Fibroblast of lung (primary cell): ENCODE data around the gene SERPINB1. TPM values are rescaled to one million over a fixed set of nuclear protein-coding genes. Genes with fewer than 3 reads are reported as not detected.
"Not testable (repeated sequence)": the region's sequence is repeated elsewhere in the genome, so short reads cannot be mapped to it uniquely, and the experiment has no call there.

Experiments used
- DNase-seq, 2 donors: peaks; one replicate each; pipeline versions ENCODE4 v3.0.0 to v3.0.0-alpha.2; 2010; ENCODE audit warnings: low read depth in 2 of 2
- H2AFZ ChIP-seq: 2 replicates; pipeline ENCODE4 v1.5.1; 2012; ENCODE audit warnings: low read length, control low read depth, inconsistent platforms
- H3K27ac ChIP-seq: 2 replicates; pipeline ENCODE4 v1.5.1; 2011; ENCODE audit warnings: low read length, control low read depth; ENCODE audit not compliant: insufficient read depth
- H3K27me3 ChIP-seq: 2 replicates; pipeline ENCODE4 v1.5.1; 2011; ENCODE audit warnings: mild to moderate bottlenecking, low read length; ENCODE audit not compliant: control insufficient read depth, insufficient read depth
- H3K36me3 ChIP-seq: 2 replicates; pipeline ENCODE4 v1.5.1; 2011; ENCODE audit warnings: low read length; ENCODE audit not compliant: control insufficient read depth, insufficient read depth
- H3K4me1 ChIP-seq: 2 replicates; pipeline ENCODE4 v1.5.1; 2011; ENCODE audit warnings: low read length; ENCODE audit not compliant: control insufficient read depth, insufficient read depth; ENCODE audit errors: extremely low read depth
- H3K4me2 ChIP-seq: 2 replicates; pipeline ENCODE4 v1.5.1; 2011; ENCODE audit warnings: low read length, control low read depth; ENCODE audit not compliant: insufficient read depth; ENCODE audit errors: extremely low read depth
- H3K4me3 ChIP-seq, 4 experiments: fragments of 200-600 bp in 1 of 4; sonication (generic) in 1 of 4; replicated peaks in 1 of 4; 2 replicates each; pipeline ENCODE4 v1.5.1; 2011 to 2016; ENCODE audit warnings: low read length in 4 of 4, low read depth in 3 of 4, mild to moderate bottlenecking in 3 of 4, control low read depth in 2 of 4, inconsistent platforms in 1 of 4, mixed read lengths in 1 of 4; ENCODE audit not compliant: insufficient read depth in 1 of 4; ENCODE audit errors: control extremely low read depth in 1 of 4
- H3K79me2 ChIP-seq: 2 replicates; pipeline ENCODE4 v1.5.1; 2012; ENCODE audit warnings: mild to moderate bottlenecking, low read length, inconsistent platforms; ENCODE audit not compliant: control insufficient read depth, insufficient read depth
- H3K9ac ChIP-seq: 2 replicates; pipeline ENCODE4 v1.5.1; 2011; ENCODE audit warnings: mild to moderate bottlenecking, low read length, control low read depth; ENCODE audit not compliant: insufficient read depth
- H3K9me3 ChIP-seq: 2 replicates; pipeline ENCODE4 v1.5.1; 2012; ENCODE audit warnings: low read depth, low read length; ENCODE audit not compliant: control insufficient read depth, insufficient read depth
- H4K20me1 ChIP-seq: 2 replicates; pipeline ENCODE4 v1.5.1; 2011; ENCODE audit warnings: low read length; ENCODE audit not compliant: control insufficient read depth, insufficient read depth; ENCODE audit errors: extremely low read depth
- EZH2 ChIP-seq: IDR thresholded peaks from 2 replicates; pipeline ENCODE4 v1.5.1; 2012; ENCODE audit warnings: low read length, control low read depth, mild to moderate bottlenecking; ENCODE audit errors: missing control alignments
- polyA plus RNA-seq, 2 donors: library from polyadenylated mRNA; depleted of rRNA in 1 of 2; stranded (reverse) in 1 of 2; unstranded in 1 of 2; fragments of >200 nt; gene quantifications; 2 replicates each; pipeline ENCODE4 v1.2.1, GENCODE V29; 2011 to 2012; ENCODE audit warnings: missing spikeins in 1 of 2
- total RNA-seq: library from RNA; depleted of rRNA; stranded (reverse); fragments of >200 nt; gene quantifications from 2 replicates; pipeline ENCODE4 v1.2.1, GENCODE V29; 2014
- TF ChIP-seq, protein P1 (sequence below), 2 donors: IDR thresholded peaks in 1 of 2; conservative IDR thresholded peaks in 1 of 2; 1 replicate in 1 of 2; 2 replicates in 1 of 2; pipeline ENCODE4 v1.5.1; 2011 to 2012; ENCODE audit warnings: low read length in 2 of 2, control low read depth in 1 of 2, inconsistent platforms in 1 of 2, low read depth in 1 of 2, mild to moderate bottlenecking in 1 of 2

SERPINB1 gene
- total and polyA plus RNA-seq, 2 donors (not counting 1 experiment from before 2014, with no cell fraction given): 19.3 to 39.5 TPM

DNA sequence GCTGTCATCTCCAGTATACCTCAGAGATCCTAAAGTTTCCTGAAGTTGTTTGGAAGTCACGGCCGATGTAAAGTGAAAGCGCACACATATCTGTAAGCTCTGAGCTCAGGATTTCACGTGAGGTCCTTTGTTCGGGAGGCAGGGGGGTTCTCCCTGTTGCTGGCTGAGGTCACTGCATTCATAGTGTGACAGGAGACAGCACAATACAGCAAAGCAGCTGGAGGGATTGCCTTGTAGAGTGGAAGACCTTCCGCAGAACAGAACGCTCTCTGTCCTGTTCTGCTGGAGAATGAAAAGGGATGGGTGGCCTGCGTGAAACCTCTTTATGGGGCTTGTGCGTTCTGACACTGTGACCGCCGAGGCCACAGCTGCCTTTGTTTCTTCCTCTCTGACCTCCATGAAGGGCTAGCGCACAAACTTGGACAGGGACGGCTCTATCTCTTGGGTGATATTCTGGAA is 13.4 kb upstream of the SERPINB1 start:
- H3K4me1 ChIP-seq: peaks cover 16% of the 10 kb centered on the region
- H3K9ac ChIP-seq: no peak overlapping the region
- no peak for DNase-seq
- no peaks in the 10 kb centered on the region for H3K27me3 ChIP-seq
- H3K4me3 ChIP-seq: no peak overlapping the region
- no peaks in the 10 kb centered on the region for H3K9me3 ChIP-seq
- no peak overlapping the region for H2AFZ ChIP-seq
- no peaks in the 10 kb centered on the region for H4K20me1 ChIP-seq
- H3K4me2 ChIP-seq: no peak overlapping the region
- no peaks in the 10 kb centered on the region for H3K36me3 ChIP-seq
- no peak overlapping the region for H3K27ac ChIP-seq
- TF ChIP-seq, protein P1, sequence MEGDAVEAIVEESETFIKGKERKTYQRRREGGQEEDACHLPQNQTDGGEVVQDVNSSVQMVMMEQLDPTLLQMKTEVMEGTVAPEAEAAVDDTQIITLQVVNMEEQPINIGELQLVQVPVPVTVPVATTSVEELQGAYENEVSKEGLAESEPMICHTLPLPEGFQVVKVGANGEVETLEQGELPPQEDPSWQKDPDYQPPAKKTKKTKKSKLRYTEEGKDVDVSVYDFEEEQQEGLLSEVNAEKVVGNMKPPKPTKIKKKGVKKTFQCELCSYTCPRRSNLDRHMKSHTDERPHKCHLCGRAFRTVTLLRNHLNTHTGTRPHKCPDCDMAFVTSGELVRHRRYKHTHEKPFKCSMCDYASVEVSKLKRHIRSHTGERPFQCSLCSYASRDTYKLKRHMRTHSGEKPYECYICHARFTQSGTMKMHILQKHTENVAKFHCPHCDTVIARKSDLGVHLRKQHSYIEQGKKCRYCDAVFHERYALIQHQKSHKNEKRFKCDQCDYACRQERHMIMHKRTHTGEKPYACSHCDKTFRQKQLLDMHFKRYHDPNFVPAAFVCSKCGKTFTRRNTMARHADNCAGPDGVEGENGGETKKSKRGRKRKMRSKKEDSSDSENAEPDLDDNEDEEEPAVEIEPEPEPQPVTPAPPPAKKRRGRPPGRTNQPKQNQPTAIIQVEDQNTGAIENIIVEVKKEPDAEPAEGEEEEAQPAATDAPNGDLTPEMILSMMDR (conservative IDR thresholded peaks at IDR 0.05 in 1 of 2, IDR thresholded peaks at IDR 0.05 in 1 of 2; ENCODE audit: low read depth in 1 of 2, low read length in 2 of 2): no peak
- TF ChIP-seq EZH2: no peak
- no peaks in the 10 kb centered on the region for H3K79me2 ChIP-seq

DNA sequence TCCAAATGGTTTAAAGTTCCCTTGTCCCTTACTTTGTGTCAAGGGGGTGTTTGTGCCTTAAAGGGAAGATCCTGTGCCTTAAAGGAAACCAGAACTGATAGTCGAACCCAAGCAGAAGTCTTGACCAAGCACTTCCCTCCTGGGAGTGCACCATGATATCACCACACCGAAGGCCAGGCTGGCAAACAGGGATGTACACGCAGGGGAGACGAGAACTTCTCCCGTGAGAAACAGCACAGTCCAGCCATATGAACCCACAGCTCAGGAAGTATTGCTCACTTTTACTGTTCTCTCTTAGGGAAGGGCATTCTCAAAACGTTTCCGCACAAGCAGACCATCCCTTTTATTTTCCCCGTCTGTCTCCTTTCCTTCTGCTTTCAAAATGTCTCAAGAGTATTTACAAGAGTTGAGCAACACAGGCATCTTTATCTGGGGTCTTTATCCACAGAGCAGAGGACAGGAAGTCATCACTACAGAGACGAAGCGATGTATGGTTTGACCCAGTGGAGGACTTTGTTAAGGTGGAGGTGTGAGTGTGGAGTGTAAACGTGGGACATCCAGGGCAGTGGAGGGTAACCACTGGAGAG is 12.8 kb upstream of the SERPINB1 start:
- Histone ChIP-seq H3K4me2 (peak overlapping the region; percentile 45), H3K9me3 (no peaks in the 10 kb centered on the region), H3K27ac (peak overlapping the region; percentile 89), H3K9ac (no peak overlapping the region), H3K36me3 (no peaks in the 10 kb centered on the region), H3K79me2 (no peaks in the 10 kb centered on the region), H4K20me1 (no peaks in the 10 kb centered on the region), H3K27me3 (no peaks in the 10 kb centered on the region), H2AFZ (peak overlapping the region; percentile 82), H3K4me1 (peaks cover 16% of the 10 kb centered on the region), H3K4me3 (peak overlapping the region in 1 of 4 experiments; percentile 52)
- no peak for DNase-seq
- TF ChIP-seq EZH2: no peak
- TF ChIP-seq, protein P1 (conservative IDR thresholded peaks at IDR 0.05 in 1 of 2, IDR thresholded peaks at IDR 0.05 in 1 of 2; ENCODE audit: low read depth in 1 of 2, low read length in 2 of 2): peak in 1 of 2 donors; percentile 1

DNA sequence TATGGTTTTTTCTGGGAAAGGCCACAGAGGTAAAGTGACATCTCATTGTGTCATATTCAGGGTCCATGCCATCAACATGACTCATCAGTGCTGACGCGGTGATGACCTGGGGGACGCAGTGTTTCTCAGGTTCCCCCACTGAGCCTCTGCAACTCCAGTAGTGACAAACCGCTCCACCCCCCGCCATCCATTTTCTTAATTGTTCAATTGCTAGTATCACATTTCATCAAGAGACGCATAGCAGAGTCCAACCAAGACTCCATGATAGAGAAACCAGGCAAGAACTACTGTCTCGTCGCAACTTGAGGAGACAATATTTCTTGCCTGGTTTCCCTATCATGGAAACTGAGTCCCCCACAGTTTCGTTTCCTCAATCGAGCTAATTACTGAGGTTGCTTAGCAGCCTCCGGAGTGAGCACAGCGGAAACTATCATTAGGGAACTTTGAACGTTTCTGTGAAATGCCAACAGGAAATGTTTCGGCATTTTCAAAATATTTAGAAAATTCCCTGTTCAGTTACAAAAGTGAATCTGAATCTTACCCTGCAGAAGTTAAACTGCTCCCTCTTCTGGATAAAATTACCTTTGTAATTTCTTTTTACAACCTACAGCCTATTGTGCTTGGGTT is 12.2 kb upstream of the SERPINB1 start:
- peak overlapping the region; percentile 89 for H3K27ac ChIP-seq
- H3K9me3 ChIP-seq: no peaks in the 10 kb centered on the region
- H3K4me3 ChIP-seq: peak overlapping the region; percentile 31 to 54 (median 45)
- no peaks in the 10 kb centered on the region for H4K20me1 ChIP-seq
- peak overlapping the region; percentile 90 for H3K4me2 ChIP-seq
- TF ChIP-seq, protein P1 (conservative IDR thresholded peaks at IDR 0.05 in 1 of 2, IDR thresholded peaks at IDR 0.05 in 1 of 2; ENCODE audit: low read depth in 1 of 2, low read length in 2 of 2): peak; percentile 15 to 44
- TF ChIP-seq EZH2: no peak
- H3K79me2 ChIP-seq: no peaks in the 10 kb centered on the region
- H2AFZ ChIP-seq: peak overlapping the region; percentile 89
- H3K4me1 ChIP-seq: peaks cover 16% of the 10 kb centered on the region
- DNase-seq: peak; percentile 72 to 75
- H3K27me3 ChIP-seq: no peaks in the 10 kb centered on the region
- H3K36me3 ChIP-seq: no peaks in the 10 kb centered on the region
- peak overlapping the region; percentile 32 for H3K9ac ChIP-seq

DNA sequence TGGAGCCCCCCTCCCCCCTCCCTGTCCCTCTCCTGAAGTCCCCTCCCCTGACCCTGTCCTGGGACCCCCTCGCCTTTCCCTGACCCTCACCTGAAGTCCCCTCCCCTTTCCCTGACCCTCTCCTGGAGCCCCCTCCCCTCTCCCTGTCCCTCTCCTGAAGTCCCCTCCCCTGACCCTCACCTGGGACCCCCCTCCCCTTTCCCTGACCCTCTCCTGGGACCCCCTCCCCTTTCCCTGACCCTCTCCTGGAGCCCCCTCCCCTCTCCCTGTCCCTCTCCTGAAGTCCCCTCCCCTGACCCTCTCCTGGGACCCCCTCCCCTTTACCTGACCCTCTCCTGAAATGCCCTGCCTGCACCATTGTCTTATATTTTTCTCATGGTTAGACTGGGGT is 11.7 kb upstream of the SERPINB1 start:
- H3K9me3 ChIP-seq, H4K20me1 ChIP-seq, H3K36me3 ChIP-seq, H2AFZ ChIP-seq, H3K27me3 ChIP-seq, DNase-seq, H3K79me2 ChIP-seq: not testable (repeated sequence)
- H3K27ac ChIP-seq: peak overlapping the region; percentile 89
- H3K4me3 ChIP-seq: peak overlapping the region in 1 of 4 experiments; percentile 52
- H3K4me1 ChIP-seq: peaks cover 16% of the 10 kb centered on the region
- peak overlapping the region; percentile 90 for H3K4me2 ChIP-seq
- peak overlapping the region; percentile 32 for H3K9ac ChIP-seq
